AG09309 (cell line): ENCODE results near the gene ATG2A.

ENCODE experiments used
- DNase-seq: peaks from one replicate; pipeline ENCODE4 v3.0.0-alpha.2; 2010; ENCODE audit warnings: low read depth
- H3K4me3 ChIP-seq: 2 replicates; pipeline ENCODE4 v1.5.1; 2011; ENCODE audit warnings: mild to moderate bottlenecking, low read depth, low read length, moderate library complexity; ENCODE audit not compliant: control insufficient read depth
- CTCF ChIP-seq: IDR thresholded peaks from 2 replicates; pipeline ENCODE4 v1.5.1; 2011; ENCODE audit warnings: mild to moderate bottlenecking, low read depth, low read length, inconsistent platforms; ENCODE audit not compliant: insufficient read depth, control insufficient read depth; ENCODE audit errors: missing control alignments

ATG2A gene

GRCh38 chr11:64898076-64898445 lies 18.9 kb downstream of the ATG2A start:
- TF ChIP-seq CTCF: no peak
- DNase-seq: no peak
- no peak overlapping the region for H3K4me3 ChIP-seq

GRCh38 chr11:64897381-64898075 lies 19.5 kb downstream of the ATG2A start:
- no peak for DNase-seq
- no peak for TF ChIP-seq CTCF
- no peak overlapping the region for H3K4me3 ChIP-seq

GRCh38 chr11:64896448-64897022 lies 20.5 kb downstream of the ATG2A start:
- H3K4me3 ChIP-seq: no peak overlapping the region
- DNase-seq: no peak
- no peak for TF ChIP-seq CTCF

- no peak for DNase-seq
- TF ChIP-seq CTCF: no peak
- H3K4me3 ChIP-seq: no peak overlapping the region
These were observed 22.1 kb downstream of the ATG2A start for GRCh38 chr11:64894812-64895452.

- no peak overlapping the region for H3K4me3 ChIP-seq
- peak; percentile 93 for TF ChIP-seq CTCF
- DNase-seq: no peak
These were observed 22.8 kb downstream of the ATG2A start for GRCh38 chr11:64894070-64894811.

GRCh38 chr11:64893194-64894069 lies 23.6 kb downstream of the ATG2A start:
- no peak overlapping the region for H3K4me3 ChIP-seq
- DNase-seq: no peak
- no peak for TF ChIP-seq CTCF
